ENCODE measurements around the gene LEP.
"Not testable (repeated sequence)": the region's sequence is repeated elsewhere in the genome, so short reads cannot be mapped to it uniquely, and the experiment has no call there.

LEP gene

DNA sequence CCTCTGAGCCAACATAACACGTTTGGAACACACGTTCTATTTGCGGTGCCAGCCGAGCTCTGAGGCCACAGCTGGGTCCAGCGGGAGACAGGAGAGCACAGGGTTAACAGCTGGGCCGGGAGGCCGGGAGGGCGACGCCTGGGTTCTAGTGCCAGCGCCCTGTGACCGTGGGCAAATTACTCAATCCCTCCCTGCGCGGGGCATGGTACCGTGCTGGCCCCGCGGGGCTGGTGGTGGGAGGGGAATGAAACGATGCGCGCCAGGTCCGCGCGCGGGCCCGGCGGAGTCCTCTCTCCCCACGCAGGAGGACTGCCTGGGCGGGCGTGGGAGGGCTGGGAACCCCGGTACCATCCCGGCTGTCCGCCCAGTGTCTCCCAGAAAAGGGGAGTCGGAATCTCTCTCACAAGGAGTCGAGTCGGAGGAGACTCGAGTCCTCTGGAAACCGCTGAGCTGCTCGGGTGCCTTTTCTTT lies 30.4 kb downstream of the LEP start:
- DNase-seq (ENCODE audit: low read depth, low spot score), result no peak

DNA sequence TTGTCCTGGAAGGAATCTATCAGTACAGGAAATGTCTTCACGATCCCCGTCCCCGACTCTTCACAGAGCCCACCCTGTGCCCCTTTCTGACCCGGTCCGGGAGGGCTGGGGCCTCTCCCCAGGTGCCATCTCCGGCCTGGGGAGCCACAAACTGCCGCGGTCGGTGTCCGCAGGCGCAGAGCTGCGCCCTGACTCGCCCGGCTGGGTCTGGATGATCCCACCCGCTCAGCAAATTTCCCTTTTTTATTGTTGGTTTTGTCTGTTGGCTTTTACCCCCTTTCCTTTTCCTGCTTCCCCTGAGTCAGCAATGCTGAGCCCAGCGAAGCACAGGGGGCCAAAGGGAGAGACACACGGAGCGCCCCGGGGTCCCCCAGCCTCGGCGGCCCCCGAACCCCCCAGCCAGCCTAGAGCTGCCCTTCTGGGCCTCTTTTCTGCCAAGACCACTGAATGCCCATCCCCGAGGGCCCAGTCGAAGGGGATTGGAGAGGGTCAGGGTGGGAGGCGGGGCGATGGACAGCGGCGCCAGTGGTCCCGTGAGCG lies 30.9 kb downstream of the LEP start:
- DNase-seq (ENCODE audit: low read depth, low spot score), result no peak

DNA sequence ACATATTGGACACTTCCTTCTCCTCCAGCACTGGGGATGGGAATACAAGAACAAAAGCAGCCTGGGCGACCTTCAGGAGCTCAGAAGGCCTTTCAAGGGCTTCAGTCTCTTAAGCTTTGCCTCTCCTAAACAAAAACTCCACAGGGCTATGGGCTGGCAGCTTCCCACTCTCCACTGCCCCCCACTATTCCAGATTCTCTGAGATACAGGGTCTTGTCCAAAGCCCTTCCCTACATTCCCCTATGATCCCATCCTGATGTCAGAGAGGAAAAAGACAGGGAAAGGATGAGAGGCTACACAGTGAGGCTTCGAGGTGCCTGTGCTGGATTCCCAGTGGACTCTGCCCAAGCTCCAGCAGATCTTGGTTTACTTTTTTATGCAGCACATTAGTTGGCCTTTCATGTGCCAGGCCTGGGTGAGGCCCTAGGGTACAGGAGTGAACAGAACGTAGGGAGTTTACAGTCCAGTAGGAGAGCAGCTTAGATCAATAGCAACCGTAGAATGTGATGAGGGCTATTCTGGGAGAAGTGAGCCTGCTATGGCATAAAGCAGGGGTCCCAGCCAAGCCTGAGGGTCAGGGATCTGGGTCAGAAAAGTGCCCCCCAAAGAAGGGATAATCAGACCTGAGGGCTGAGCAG lies 33.3 kb downstream of the LEP start:
- DNase-seq (ENCODE audit: low read depth, low spot score), result no peak

DNA sequence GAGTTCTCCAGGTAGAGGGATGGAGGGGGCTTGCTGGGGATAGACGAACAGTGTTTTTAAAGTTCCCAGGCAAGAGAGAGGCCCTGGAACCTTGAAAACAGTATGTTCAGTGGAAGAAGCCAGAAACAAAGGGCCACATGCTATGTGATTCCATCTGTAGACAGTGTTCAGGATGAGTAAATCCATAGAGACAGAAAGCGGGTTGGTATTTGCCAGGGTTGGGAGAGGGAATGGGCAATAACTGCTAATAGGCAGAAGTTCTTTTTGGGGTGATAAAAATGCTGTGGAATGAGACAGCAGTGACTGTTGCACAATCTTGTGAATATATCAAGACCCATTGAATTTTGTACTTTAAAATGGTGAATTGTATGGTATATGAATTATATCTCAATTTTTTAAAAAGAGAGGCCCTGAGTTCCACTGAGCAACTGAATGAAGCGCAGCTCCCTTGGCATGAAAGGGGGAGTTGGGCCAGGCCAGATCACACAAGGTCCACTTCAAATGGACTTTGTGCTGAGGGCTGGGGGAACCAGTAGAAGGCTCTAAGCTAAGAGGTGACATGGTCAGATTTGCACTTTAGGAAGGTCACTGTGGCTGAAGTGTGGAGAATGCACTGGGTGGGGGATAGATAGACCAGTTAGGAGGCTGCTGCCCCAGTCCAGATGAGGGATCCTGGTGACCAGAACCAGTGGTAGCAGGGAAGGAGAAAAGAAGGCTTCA lies 34.0 kb downstream of the LEP start:
- DNase-seq (ENCODE audit: low read depth, low spot score), result no peak

DNA sequence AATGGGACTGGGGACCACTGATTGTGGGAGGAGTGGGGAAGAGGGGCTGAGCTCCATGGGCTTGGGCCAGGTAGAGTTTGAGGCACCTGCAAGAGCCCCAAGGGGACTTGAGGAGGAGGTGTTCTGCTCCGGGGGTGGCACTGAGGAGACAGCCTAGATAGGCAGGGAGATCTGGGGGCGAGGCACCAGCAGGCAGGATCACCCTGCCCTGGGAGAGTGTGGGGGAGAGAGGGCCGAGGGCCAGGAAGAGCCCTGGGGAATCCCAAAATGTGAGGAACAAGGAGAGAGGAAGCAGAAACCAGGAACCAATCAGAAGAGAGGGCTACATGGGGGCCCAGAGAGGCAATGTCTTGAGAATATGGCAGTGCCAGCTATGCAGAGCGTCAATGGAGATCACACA lies 34.6 kb downstream of the LEP start:
- no peak for DNase-seq (ENCODE audit: low read depth, low spot score)

DNA sequence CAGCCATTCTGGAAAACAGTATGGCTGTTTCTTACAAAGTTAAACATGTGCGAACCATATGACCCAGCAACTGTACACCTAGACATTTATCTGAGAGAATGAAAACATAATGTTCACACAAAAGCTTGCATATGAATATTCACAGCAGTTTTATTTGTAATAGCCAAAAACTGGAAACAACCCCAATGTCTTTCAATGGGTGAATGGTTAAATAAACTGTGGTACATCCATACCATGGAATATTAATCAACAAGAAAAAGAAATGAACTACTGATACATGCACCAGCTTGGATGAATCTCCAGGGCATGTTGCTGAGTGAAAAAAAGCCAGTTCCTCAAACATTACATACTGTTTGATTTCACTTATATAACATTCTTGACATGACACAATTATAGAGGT lies 37.3 kb downstream of the LEP start:
- DNase-seq (ENCODE audit: low read depth, low spot score), result no peak

DNA sequence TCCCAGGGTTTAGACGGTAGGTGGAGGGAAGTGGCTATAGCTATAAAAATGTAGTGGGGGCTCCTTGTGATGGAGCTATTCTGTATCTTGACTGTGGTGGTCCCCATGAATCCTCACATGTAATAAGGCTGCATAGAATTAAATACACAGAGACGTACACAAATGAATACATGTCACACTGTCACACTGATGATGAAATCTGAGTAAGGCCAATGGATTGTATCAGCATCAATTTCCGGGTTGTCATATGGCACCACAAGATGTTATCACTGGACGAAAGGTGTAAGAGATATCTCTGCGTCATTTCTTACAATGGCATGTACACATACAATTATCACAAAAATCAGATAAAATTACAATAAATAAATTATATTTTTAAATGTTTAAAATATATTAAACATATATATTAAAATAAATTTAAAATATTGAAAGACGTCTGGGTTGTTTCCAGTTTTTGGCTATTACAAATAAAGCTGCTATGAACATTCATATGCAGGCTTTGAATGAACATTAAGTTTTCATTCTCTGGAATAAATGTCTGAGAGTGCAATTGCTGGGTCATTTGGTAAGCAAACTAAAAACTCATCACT lies 38.1 kb downstream of the LEP start:
- DNase-seq (ENCODE audit: low read depth, low spot score), result no peak

DNA sequence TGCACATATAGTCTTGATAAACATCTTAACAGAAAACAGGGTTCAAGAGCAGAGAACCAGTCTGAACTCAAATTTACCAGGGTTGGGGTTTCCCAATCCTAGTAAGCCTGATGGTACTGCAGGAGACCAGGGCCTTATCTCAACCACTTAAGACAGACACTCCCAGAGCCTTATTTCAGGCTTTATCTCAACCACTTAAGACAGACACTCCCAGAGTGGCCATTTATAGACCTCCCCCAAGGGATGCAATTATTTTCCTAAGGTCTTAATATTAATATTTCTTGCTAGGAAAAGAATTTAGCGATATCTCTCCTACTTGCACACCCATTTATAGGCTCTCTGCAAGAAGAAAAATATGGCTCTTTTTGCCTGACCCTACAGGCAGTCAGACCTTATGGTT lies 39.4 kb downstream of the LEP start:
- not testable (repeated sequence) for DNase-seq (ENCODE audit: low read depth, low spot score)

DNA sequence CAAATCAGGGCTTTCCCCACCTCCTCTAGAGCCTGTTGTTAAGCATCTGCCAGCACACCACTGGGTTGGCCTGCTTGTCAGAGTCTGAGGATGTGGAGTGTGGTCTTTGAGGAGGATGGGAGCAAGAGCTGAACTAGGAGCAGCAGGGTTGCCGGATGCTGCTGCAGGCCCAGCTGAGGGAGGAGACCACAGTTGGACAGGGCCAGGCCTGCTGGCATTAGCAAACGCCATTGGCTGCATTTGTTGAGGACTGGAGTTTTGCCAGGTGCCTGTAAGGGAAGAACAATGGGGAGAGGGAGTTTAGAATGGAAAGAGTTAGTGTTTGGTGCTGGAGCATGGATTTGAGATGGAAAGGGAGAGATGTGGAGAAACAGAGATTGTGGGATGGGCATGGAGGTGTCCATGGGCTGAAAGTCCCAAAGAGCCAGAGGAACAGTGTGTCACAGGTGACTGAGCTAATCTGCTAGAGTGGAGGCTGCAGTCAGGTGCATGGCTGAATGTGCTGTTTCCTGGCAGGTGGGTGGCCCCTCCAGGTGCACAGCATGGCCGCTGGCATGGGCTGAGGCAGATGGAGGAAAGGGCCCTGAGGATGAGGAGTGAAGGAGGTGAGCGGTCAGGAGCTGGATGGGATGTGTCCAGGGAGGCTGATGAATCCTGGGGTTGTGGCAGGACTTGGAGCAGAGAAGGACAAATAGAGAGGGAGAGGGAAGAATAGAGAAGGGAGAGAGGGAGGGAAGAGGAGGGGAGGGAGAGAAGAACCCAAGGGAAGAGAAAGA lies 40.7 kb downstream of the LEP start:
- no peak for DNase-seq (ENCODE audit: low read depth, low spot score)

DNA sequence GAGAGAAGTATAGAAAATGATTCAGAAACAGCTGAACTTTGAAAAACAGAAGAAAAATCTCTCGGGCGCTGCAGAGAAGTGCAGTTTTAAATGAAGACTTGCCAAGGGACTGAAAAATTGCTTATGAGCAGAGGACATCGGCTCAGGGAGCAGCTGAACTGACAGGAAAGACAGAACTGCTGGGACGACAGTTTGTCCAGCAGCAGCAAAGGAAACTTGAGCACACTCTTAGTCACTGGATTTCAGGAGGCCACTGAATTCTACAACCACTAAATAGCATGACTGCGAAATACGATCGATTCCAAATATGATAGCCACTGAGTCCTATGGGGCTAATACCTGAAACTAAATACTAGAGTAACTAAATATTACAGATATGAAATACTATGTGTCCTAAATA lies 43.0 kb downstream of the LEP start:
- DNase-seq (ENCODE audit: low read depth, low spot score), result no peak

DNA sequence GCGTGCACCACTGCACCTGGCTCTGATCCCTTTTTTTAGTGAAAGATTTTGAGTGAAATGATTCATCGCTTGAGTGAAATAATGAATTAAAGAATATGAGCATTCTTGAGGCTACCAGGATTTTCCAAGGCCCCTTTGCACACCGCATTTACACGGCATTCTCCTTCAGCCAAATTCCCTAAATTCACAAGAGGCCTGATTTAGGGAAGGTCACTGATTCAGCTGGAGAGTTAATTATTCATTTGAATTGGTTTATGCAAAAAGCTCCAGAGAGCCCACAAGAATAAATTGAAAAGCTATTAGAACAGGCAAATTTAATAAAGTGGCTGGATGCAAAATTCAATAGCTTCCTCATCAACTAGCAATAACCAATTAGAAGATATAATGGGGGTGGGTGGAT lies 46.5 kb downstream of the LEP start:
- no peak for DNase-seq (ENCODE audit: low read depth, low spot score)

DNA sequence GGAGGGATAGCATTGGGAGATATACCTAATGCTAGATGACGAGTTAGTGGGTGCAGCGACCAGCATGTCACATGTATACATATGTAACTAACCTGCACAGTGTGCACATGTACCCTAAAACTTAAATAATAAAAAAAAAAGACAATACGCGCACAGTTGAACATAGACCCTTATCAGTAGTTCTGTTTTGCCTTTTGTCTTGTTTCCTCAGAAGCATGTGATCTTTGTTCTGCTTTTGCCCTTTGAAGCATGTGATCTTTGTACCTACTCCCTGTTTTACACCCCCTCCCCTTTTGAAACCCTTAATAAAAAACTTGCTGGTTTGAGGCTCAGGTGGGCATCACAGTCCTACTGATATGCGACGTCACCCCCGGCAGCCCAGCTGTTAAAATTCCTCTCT lies 56.9 kb downstream of the LEP start:
- DNase-seq (ENCODE audit: low read depth, low spot score), result not testable (repeated sequence)

DNA sequence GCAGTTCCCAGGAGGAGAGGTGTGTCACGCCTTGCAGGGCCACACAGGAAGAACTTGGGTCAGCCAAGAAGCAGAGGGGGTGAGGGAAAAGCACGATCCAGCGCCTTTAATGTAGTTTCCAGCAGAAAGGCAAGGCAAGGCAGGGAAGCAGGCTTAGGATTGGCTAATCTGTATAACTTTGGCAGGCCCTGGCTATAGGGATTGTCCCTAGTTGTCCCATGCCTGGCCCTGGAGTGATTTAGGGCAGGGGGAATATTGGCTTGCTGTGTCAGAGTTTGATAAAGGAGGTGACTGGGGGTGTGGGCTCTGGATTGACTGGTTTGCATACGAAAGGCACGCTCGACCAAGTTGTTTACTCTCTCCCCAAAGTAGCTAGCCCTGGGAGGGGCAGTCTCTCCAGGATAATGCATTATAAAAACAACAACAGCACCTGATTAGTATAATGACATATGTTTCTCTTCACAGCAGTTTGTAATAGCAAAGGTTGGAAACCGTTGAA lies 58.1 kb downstream of the LEP start:
- DNase-seq (ENCODE audit: low read depth, low spot score), result no peak

DNA sequence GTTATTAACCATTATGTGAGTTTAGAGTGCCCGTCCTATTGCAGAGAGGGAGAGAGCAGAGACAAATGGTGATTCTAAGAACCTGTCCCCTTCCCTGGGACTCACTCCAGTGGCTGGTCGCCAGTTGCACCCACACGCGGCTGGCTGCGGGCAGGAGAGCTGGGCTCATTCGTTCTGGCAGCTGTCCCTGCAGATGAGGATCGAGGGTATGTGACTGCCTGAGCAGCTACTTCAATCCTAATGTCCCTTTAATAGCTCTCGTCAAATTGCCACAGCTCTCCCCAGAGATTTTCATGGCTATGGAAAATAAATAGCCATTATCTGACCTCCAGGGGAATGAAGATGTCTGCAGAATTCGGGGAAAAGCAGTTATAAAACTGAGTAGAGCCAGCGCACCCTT lies 61.1 kb downstream of the LEP start:
- no peak for DNase-seq (ENCODE audit: low read depth, low spot score)

DNA sequence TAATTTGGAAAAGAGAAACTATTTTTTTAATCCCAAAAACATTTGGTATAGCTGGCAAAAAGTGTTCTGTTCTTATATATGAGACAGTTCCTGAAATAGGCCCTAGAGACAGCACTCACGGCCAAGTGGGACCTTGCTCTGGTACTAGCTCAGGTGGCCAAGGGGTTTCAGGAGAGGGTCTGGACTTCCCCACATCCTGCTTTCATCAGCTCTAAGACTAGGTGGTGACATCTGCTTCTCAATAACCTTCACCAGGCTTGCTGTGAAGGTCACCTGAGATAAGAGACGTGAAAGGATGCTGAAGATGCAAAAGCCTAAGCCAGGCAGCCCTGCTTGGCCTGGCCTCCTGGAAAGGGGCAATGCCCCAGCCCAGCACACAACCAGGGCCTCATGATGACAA lies 62.1 kb downstream of the LEP start:
- no peak for DNase-seq (ENCODE audit: low read depth, low spot score)

DNA sequence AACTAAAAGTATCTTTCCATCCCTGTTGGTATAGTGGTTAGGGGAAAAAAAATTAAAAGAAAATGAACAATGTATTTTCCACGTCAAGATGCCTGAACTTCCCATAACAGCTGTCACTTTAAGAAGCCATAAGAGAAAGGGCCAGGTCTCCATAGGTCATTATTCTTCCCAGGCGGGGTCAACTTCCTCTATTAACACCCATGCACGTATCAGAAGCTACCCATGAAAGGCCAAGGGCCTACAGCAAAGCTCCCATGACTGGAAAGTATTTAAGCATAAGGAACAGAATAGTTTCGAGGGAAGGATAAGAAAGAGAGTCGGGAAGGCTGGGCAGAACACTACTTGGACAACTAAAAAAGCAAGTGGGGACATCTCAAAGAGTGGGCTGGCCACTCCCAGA lies 62.6 kb downstream of the LEP start:
- DNase-seq (ENCODE audit: low read depth, low spot score), result no peak

DNA sequence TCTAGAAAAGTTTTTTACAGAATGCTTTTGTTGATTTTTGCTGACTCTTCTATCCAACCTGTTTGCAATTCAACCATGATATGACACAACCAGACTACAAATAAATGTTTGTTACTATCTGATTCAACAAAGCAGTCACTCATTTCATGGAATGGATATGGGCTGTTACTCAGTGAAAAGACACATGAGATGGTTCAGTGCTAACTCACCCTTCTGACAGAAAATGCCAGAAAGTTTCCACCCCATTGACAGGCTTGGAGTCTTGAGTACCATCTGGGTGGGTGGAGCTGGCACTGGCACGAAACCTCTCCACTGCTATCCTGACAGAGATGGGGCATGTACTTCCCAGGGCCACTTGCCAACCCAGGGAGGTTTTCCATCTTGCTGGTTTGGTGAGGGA lies 63.1 kb downstream of the LEP start:
- no peak for DNase-seq (ENCODE audit: low read depth, low spot score)

DNA sequence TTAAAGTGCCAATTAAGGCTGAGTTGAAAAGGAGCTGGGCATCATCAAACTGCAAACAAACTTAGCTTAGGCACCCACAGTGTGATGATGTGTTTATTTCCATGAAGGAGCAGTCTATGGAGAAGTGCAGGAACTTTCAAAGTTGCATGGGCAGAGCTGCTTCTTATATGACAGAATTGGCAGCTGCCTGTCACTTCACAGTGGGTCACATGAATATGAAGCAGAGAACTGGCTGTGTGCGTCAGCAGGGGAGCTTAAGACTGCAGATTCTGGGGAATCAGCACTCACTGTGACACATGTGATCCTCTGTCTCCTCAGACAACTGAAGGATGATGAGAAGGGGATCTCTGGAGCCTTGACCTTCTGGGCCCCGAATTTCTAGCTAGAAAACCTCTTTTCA lies 66.0 kb downstream of the LEP start:
- no peak for DNase-seq (ENCODE audit: low read depth, low spot score)

Data from activated CD4-positive, CD25-positive, alpha-beta regulatory T cell treated with anti-CD3 and anti-CD28 coated beads, Interleukin-2, amount 50 U/mL, for 16 hours (primary cell).